C4-2B (cell line): ENCODE data around the gene KCNJ10.

Experiments
- ZFX ChIP-seq: fragments of 450-650 bp; IDR thresholded peaks from 2 replicates; pipeline ENCODE4 v1.6.1; 2017
- TF ChIP-seq, protein P1 (sequence below): fragments of 450-650 bp; conservative IDR thresholded peaks from 2 replicates; pipeline ENCODE4 v1.5.1; 2017; ENCODE audit warnings: mild to moderate bottlenecking

DNA sequence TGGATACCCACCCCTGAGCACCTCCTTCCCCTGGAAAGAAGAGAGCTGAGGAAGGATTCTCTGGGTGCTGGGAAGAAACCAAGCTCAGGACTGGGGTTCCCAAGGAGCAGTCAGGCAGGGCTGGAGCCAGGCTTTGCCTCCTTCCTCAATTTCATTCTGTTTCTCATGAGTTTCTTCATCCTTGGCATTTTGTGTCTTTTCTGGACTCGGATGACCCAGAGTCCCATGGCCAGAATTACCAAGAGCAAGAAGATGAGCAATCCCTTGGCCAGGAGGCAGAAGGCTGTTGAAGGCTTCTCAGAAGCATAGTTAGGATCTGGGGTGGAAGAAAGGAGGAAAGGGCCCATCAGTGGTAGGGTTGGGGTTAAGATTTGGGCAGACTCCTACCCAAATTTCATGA, 118.4 kb downstream of the KCNJ10 start:
- TF ChIP-seq, protein P1, sequence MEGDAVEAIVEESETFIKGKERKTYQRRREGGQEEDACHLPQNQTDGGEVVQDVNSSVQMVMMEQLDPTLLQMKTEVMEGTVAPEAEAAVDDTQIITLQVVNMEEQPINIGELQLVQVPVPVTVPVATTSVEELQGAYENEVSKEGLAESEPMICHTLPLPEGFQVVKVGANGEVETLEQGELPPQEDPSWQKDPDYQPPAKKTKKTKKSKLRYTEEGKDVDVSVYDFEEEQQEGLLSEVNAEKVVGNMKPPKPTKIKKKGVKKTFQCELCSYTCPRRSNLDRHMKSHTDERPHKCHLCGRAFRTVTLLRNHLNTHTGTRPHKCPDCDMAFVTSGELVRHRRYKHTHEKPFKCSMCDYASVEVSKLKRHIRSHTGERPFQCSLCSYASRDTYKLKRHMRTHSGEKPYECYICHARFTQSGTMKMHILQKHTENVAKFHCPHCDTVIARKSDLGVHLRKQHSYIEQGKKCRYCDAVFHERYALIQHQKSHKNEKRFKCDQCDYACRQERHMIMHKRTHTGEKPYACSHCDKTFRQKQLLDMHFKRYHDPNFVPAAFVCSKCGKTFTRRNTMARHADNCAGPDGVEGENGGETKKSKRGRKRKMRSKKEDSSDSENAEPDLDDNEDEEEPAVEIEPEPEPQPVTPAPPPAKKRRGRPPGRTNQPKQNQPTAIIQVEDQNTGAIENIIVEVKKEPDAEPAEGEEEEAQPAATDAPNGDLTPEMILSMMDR: no peak
- no peak for TF ChIP-seq ZFX
